Measurements from ENCODE around the gene LRBA. TPM values are rescaled to one million over a fixed set of nuclear protein-coding genes. Genes with fewer than 3 reads are reported as not detected.

Gene LRBA
- total and polyA plus RNA-seq, 9 of the 15 experiments (the other 6 are each of a cell fraction or from before 2014, with no cell fraction given) = 24.2 to 88.7 (median 59.7) TPM

DNA sequence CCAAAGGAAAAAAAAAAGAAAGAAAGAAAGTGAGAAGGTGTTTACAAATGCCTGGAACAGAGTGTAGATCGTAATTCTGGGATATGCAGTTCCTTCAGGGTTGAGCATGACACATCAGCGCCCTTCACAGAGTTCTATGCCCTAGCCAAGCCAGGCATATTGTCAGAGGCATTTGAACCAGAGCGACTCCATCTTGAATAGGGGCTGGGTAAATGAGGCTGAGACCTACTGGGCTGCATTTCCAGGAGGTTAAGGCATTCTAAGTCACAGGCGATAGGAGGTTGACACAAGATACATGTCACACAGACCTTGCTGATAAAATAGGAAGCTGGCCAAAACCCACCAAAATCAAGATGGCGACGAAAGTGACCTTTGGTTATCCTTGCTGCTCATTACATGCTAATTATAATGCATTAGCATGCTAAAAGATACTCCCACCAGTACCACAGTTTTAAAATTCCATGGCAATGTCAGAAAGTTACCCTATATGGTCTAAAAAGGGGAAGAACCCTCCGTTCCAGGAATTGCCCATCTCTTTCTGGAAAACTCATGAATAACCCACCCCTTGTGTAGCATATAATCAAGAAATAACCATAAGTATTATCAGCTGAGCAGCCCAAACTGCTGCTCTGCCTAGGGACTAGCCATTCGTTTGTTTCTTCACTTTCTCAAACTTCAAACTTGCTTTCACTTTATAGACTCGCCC, 23.5 kb upstream of the LRBA start (continued):
- TF ChIP-seq CSDE1 (IDR thresholded peaks at IDR 0.05) = no peak
- no peak for TF ChIP-seq MIER1 (IDR thresholded peaks at IDR 0.05; ENCODE audit: low read depth)
- TF ChIP-seq SOX6 (IDR thresholded peaks at IDR 0.05) = no peak
- TF ChIP-seq ZFP36 (IDR thresholded peaks at IDR 0.05; ENCODE audit: low read depth, low read length, partially characterized antibody) = no peak
- TF ChIP-seq, protein P1, sequence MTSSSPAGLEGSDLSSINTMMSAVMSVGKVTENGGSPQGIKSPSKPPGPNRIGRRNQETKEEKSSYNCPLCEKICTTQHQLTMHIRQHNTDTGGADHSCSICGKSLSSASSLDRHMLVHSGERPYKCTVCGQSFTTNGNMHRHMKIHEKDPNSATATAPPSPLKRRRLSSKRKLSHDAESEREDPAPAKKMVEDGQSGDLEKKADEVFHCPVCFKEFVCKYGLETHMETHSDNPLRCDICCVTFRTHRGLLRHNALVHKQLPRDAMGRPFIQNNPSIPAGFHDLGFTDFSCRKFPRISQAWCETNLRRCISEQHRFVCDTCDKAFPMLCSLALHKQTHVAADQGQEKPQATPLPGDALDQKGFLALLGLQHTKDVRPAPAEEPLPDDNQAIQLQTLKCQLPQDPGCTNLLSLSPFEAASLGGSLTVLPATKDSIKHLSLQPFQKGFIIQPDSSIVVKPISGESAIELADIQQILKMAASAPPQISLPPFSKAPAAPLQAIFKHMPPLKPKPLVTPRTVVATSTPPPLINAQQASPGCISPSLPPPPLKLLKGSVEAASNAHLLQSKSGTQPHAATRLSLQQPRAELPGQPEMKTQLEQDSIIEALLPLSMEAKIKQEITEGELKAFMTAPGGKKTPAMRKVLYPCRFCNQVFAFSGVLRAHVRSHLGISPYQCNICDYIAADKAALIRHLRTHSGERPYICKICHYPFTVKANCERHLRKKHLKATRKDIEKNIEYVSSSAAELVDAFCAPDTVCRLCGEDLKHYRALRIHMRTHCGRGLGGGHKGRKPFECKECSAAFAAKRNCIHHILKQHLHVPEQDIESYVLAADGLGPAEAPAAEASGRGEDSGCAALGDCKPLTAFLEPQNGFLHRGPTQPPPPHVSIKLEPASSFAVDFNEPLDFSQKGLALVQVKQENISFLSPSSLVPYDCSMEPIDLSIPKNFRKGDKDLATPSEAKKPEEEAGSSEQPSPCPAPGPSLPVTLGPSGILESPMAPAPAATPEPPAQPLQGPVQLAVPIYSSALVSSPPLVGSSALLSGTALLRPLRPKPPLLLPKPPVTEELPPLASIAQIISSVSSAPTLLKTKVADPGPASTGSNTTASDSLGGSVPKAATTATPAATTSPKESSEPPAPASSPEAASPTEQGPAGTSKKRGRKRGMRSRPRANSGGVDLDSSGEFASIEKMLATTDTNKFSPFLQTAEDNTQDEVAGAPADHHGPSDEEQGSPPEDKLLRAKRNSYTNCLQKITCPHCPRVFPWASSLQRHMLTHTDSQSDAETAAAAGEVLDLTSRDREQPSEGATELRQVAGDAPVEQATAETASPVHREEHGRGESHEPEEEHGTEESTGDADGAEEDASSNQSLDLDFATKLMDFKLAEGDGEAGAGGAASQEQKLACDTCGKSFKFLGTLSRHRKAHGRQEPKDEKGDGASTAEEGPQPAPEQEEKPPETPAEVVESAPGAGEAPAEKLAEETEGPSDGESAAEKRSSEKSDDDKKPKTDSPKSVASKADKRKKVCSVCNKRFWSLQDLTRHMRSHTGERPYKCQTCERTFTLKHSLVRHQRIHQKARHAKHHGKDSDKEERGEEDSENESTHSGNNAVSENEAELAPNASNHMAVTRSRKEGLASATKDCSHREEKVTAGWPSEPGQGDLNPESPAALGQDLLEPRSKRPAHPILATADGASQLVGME (CRISPR knock-in tag; IDR thresholded peaks at IDR 0.05) = no peak
- TF ChIP-seq, protein P2, sequence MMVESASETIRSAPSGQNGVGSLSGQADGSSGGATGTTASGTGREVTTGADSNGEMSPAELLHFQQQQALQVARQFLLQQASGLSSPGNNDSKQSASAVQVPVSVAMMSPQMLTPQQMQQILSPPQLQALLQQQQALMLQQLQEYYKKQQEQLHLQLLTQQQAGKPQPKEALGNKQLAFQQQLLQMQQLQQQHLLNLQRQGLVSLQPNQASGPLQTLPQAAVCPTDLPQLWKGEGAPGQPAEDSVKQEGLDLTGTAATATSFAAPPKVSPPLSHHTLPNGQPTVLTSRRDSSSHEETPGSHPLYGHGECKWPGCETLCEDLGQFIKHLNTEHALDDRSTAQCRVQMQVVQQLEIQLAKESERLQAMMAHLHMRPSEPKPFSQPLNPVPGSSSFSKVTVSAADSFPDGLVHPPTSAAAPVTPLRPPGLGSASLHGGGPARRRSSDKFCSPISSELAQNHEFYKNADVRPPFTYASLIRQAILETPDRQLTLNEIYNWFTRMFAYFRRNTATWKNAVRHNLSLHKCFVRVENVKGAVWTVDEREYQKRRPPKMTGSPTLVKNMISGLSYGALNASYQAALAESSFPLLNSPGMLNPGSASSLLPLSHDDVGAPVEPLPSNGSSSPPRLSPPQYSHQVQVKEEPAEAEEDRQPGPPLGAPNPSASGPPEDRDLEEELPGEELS (CRISPR knock-in tag; IDR thresholded peaks at IDR 0.05; ENCODE audit: borderline replicate concordance) = no peak
- TF ChIP-seq, protein P3, sequence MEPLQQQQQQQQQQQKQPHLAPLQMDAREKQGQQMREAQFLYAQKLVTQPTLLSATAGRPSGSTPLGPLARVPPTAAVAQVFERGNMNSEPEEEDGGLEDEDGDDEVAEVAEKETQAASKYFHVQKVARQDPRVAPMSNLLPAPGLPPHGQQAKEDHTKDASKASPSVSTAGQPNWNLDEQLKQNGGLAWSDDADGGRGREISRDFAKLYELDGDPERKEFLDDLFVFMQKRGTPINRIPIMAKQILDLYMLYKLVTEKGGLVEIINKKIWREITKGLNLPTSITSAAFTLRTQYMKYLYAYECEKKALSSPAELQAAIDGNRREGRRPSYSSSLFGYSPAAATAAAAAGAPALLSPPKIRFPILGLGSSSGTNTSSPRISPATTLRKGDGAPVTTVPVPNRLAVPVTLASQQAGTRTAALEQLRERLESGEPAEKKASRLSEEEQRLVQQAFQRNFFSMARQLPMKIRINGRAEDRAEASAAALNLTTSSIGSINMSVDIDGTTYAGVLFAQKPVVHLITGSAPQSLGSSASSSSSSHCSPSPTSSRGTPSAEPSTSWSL (CRISPR knock-in tag; IDR thresholded peaks at IDR 0.05; ENCODE audit: borderline replicate concordance) = no peak
- TF ChIP-seq, protein P4, sequence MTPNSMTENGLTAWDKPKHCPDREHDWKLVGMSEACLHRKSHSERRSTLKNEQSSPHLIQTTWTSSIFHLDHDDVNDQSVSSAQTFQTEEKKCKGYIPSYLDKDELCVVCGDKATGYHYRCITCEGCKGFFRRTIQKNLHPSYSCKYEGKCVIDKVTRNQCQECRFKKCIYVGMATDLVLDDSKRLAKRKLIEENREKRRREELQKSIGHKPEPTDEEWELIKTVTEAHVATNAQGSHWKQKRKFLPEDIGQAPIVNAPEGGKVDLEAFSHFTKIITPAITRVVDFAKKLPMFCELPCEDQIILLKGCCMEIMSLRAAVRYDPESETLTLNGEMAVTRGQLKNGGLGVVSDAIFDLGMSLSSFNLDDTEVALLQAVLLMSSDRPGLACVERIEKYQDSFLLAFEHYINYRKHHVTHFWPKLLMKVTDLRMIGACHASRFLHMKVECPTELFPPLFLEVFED (CRISPR knock-in tag; conservative IDR thresholded peaks at IDR 0.05) = peak; percentile 98
- TF ChIP-seq SMAD3 (CRISPR knock-in tag; conservative IDR thresholded peaks at IDR 0.05) = peak; percentile 93
- peak; percentile 94 for TF ChIP-seq ESRRA (IDR thresholded peaks at IDR 0.05; ENCODE audit: borderline replicate concordance, low read depth)
- TF ChIP-seq RFX5 (IDR thresholded peaks at IDR 0.05; ENCODE audit: low read depth, low read length) = no peak
- TF ChIP-seq TAF7 (tag; IDR thresholded peaks at IDR 0.05) = peak; percentile 94
- TF ChIP-seq, protein P5, sequence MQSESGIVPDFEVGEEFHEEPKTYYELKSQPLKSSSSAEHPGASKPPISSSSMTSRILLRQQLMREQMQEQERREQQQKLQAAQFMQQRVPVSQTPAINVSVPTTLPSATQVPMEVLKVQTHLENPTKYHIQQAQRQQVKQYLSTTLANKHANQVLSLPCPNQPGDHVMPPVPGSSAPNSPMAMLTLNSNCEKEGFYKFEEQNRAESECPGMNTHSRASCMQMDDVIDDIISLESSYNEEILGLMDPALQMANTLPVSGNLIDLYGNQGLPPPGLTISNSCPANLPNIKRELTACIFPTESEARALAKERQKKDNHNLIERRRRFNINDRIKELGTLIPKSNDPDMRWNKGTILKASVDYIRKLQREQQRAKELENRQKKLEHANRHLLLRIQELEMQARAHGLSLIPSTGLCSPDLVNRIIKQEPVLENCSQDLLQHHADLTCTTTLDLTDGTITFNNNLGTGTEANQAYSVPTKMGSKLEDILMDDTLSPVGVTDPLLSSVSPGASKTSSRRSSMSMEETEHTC (IDR thresholded peaks at IDR 0.05) = no peak
- TF ChIP-seq SMARCB1 (IDR thresholded peaks at IDR 0.05; ENCODE audit: insufficient read length, low read depth) = no peak
- no peak for TF ChIP-seq HEY1 (CRISPR knock-in tag; IDR thresholded peaks at IDR 0.05; ENCODE audit: borderline replicate concordance)

Measured in K562 (cell line).